RPMI7951 (cell line): Measurements from ENCODE around the gene ACTL6B. TPM values are rescaled to one million over a fixed set of nuclear protein-coding genes. Genes with fewer than 3 reads are reported as not detected.
A peak's percentile ranks its signal among the peaks of the same experiment; 100 is the strongest.

Experiments
- DNase-seq: peaks from one replicate; pipeline ENCODE4 v3.0.0-alpha.2; 2012; ENCODE audit warnings: low read depth
- total RNA-seq: library from RNA; depleted of rRNA; stranded (reverse); fragments of >200 nt; shearing (Covaris generic); gene quantifications from 2 replicates; pipeline ENCODE4 v1.2.3, GENCODE V29; 2014

Gene ACTL6B
- total RNA-seq, 1 experiment from 2014 or later: not detected

DNA sequence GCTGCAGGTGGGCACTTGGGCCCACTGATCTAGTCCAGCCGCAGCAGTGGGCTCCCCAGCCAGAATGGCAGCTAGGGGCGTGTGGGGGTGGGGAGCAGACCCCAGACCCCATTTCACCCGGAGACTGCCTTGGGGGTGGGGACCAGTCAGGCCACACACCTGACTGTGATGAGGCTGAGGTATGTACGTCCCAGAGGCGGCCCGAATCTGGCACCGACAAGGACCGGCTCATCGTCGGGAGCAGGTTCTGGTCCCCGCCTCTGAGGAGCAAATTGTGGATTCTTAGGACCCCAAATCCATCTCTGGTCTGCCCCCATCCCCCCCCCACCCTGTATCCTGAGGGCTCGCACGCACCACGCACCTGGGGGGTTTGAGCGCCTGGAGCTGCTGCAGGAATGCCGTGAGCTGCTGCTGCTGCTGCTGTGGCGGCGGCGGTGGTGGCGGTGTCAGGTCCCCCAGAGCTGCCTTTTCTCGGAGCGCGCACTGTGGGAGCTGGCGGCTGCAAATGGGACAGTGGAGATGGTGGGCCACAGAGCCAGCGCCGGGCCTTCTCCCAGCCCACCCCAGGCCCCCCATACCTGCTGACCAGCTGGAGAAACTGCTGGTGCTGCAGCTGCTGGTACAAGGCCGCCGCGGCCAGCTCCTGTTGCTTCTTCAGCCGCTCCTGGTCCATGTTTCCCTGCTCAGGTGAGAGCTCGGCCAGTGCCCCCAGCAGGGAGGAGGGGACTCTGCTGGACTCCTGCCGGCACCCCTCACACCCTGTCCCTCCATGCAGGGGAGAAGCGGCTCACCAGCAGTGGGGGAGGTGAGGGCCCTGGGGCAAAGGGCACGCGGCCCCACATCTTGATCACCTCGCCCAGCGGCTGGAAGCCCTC lies 27.6 kb upstream of the ACTL6B start:
- no peak for DNase-seq

DNA sequence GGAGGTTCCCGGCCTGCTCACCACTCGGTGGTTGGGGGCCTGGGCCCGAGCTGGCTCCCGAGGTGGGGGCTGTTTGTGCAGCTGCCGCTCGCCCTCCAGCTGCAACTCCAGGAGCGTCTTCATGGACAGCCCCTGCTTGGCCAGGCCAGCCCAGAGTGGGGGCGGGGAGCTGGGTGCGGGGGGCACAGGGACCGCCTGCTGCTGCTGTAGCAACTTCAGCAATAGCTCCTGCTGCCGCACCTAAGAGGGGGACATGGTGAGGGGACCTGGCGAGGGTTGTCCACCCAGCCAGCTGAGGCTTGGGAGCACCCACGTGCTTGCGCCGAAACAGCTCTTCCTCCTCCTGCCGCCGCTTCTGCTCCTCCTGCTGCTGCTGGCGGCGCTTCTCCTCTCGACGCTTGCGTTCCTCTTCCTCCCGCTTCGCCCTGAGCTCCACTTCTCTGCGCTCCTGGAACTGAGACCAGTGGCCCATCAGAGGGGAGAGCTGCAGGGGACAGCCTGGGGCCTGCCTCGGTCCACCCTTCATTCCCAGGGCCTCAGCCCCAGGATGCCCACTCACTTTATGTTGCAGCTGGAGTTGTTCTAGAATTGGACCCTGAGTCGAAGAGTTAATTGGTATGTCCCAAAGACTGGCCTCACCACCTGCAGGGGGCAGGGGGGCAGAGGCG lies 26.9 kb upstream of the ACTL6B start:
- DNase-seq: no peak

- DNase-seq: peak; percentile 75
These were observed 26.0 kb upstream of the ACTL6B start for GRCh38 chr7:100682228-100682741.

DNA sequence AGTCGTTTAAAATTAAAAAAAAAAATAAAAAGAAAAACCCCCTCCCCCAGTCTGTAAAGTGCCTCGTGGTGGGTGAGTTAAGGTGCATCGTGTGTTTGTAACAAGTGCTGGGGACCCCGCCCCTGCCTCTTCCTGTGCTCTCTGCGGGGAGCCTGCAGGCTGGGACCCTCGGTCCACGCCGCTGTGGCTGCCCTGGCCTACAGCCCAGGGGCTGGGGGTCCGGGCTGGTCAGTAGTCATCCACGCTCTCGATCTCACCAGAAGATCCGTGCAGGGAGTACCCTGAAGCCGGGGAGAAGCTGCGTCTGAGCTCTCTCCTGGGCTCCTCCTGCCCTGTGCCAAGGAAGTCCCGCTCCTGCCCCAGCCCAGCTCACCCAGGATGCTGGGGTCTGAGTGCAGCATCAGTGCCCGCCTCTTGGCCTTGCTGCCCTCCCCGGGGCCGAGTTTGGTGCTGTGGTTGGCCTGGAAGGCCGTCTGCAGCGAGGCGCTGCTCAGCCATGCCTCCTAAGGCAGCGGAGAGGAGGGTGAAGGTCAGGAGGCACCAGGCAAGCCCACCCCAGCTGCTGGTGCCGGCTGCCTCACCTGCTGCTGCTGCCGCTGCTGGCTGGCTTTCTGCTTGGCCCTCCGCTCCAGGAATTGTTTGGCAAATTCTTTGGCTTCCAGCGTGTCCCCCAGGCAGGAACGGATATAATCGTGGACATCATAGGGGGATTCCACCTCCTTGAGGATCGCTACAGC lies 25.4 kb upstream of the ACTL6B start:
- DNase-seq: no peak

DNA sequence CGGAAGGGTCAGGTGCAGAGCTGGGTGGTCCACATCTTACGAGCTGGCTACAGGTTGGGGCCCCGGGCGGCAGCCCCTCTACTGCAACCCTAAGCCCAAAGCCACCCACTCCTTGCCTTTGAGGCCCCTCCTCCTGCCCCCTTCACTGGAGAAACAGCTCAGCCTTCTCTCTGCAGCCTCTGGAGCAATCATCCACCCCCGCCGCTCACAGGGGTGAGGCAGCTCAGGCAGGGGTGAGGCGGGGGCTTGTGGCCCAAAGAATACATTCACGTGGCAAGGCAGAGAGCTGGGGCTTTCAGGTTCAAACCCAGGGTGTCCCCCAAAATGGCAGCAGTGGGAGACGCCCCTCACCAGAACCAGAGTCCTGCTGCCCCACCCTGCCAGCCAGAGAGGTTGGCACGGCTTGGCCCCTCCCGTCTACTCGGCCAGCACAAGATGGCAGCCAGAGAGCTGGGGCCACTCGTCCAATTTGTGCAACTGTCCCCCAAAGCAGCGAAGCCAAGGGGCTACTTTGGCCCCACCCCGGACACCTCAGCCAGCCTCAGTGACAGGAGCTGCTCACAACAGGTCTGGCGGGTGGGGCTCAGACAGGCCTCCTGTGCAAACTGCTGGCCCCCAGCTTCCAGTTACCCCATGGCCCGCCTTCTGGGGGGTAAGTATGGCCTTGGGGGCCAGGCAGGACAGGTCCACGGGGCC lies 24.5 kb upstream of the ACTL6B start:
- DNase-seq: no peak

DNA sequence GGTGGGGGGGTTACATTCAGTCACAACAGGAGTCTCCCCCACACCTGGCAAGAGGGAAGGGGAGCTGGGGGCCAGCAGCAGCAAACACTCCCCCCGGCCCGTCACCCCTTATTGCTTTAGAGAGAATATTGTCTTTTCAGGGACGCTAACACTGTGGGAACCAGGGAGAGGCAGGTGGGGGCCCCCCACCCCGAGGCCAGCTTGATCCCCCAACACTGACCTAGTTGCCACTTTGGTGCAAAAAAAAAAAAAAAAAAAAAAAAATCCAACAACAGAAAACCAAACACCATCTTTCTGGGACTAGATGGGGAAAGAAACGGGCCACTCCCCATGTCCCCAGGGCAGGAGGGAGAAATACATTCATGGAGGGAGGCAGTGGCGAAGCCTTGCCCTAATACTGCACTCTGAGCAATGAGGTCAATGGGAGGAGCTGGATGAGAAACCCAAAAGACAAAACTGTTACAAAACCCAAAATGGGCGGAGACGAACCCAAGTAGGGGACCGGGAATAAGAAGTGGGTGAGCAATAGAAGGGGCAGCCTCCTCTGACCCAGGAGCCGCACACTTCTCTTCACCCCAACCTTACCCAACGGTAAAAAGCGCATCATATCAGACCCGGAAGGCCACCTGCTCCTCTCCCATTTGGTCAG lies 23.8 kb upstream of the ACTL6B start:
- DNase-seq: no peak

GRCh38 chr7:100679129-100679926 lies 23.1 kb upstream of the ACTL6B start:
- no peak for DNase-seq

DNA sequence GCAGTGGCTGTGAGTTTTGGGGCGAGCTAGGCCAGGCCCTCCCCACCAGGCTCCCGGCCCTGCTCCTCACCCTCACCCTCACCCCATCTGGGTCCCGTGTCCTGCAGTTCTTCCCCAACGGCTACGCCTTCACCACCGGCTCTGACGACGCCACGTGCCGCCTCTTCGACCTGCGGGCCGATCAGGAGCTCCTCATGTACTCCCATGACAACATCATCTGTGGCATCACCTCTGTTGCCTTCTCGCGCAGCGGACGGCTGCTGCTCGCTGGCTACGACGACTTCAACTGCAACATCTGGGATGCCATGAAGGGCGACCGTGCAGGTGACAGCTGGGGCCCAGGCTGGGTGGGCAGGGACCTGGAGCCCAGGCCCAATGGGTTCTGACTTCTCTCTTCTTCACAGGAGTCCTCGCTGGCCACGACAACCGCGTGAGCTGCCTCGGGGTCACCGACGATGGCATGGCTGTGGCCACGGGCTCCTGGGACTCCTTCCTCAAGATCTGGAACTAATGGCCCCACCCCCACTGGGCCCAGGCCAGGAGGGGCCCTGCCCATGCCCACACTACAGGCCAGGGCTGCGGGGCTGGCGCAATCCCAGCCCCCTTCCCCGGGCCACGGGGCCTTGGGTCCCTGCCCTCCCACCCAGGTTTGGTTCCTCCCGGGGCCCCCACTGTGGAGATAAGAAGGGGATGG lies 22.2 kb upstream of the ACTL6B start:
- no peak for DNase-seq

- DNase-seq: no peak
These were observed 21.3 kb upstream of the ACTL6B start for GRCh38 chr7:100677308-100678267.

DNA sequence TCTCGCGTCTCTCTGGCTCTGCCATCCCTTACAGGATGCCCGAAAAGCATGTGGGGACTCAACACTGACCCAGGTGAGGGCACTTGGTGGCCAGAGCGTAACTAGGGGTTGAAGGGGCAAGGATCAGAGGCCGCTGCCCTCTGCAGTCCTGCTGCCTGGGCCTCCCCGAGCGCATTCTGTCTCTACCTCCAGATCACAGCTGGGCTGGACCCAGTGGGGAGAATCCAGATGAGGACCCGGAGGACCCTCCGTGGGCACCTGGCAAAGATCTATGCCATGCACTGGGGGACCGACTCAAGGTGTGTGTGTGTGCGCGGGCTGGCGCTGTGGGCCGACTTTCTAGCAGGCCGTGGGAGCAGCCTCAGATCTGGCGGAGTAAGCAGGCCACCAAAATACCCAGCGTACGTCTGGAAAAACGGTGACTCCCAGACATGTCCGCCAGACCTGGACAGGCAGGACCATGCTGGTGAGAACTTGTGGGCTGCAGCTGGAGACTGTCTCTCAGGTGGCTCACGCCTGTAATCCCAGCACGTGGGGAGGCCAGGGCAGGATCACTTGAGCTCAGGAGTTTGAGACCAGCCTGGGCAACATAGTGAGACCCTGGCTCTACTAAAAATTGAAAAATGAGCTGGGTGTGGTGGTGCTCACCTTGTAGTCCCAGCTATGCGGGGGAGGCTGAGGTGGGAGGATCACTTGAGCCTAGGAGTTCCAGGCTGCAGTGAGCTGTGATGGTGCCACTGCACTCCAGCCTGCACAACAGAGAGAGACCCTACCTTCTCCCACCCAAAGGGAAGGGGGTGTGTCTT lies 20.5 kb upstream of the ACTL6B start:
- no peak for DNase-seq

- peak; percentile 60 for DNase-seq
These were observed 19.5 kb upstream of the ACTL6B start for GRCh38 chr7:100675581-100676350.

DNA sequence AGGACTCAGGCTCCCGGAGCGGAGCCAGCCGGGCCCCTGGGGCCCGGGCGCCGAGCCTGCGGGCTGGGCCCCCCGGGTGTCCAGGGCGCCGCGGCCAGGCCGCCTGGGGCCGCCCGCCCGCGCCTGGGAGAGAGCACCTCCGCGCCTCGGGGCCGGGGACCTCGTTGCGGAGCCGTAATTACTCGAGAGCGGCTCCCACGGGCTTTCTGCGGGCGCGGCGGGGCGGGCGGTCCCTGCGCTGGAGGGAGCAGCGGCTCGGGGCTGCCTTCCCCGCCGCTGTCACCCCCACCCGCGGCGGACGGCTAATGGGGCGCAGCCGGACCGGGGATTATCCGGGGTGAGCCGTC lies 18.8 kb upstream of the ACTL6B start:
- DNase-seq: peak; percentile 27

GRCh38 chr7:100674411-100675104 lies 18.3 kb upstream of the ACTL6B start:
- DNase-seq: no peak

DNA sequence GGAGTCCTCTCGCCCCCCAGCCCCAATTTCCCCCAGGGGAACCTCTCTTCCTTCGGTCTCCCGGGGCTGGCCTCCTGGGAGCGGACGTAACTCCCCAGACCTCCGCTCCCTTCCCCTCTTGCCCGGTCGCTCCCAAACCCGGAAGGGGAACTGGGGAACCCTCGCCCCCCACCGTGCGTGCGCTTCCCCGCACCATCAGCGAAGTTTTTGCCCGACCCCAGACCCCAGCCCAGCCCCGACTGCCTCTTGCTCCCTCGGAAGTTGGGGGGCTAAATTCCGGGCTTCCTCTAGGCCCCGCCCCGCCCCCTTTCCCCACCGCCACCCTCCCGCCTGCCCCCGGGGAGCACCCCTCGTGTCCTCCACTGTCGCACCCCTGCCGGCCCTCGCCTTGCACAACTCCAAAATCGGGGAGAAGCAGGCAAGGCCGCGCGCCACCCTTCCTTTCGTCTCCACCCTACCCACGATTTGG lies 17.7 kb upstream of the ACTL6B start:
- DNase-seq: no peak

GRCh38 chr7:100673302-100673941 lies 17.2 kb upstream of the ACTL6B start, which contains the start of gene GNB2:
GNB2 (plus strand) TSS chr7:100673740; CDS start chr7:100676266, 2,526 bp downstream.
- DNase-seq: peak; percentile 99
